Endodermal cell (in vitro differentiated cells): ENCODE results near the gene OOEP. TPM values are rescaled to one million over a fixed set of nuclear protein-coding genes. Genes with fewer than 3 reads are reported as not detected.
"Not testable (repeated sequence)": the region's sequence is repeated elsewhere in the genome, so short reads cannot be mapped to it uniquely, and the experiment has no call there.

Experiments used
- DNase-seq: peaks from one replicate; pipeline ENCODE4 v3.0.0-alpha.2; 2017
- H3K27ac ChIP-seq: 2 replicates; pipeline ENCODE4 v1.5.1; 2013; ENCODE audit warnings: mild to moderate bottlenecking, low read depth, low read length, moderate library complexity
- H3K27me3 ChIP-seq: 2 replicates; pipeline ENCODE4 v1.6.1; 2013; ENCODE audit warnings: mild to moderate bottlenecking, low read length, moderate library complexity; ENCODE audit not compliant: insufficient read depth, control insufficient read depth, poor library complexity, severe bottlenecking
- H3K36me3 ChIP-seq: 2 replicates; pipeline ENCODE4 v1.7.0; 2013; ENCODE audit warnings: mild to moderate bottlenecking, low read length, moderate library complexity; ENCODE audit not compliant: control insufficient read depth, insufficient read depth
- H3K4me1 ChIP-seq: one replicate; pipeline ENCODE4 v1.7.0; 2013; ENCODE audit warnings: low read length; ENCODE audit not compliant: control insufficient read depth, insufficient read depth
- H3K4me3 ChIP-seq: 2 replicates; pipeline ENCODE4 v1.5.1; 2013; ENCODE audit warnings: mild to moderate bottlenecking, low read length, moderate library complexity
- H3K9ac ChIP-seq: 2 replicates; pipeline ENCODE4 v1.6.1; 2013; ENCODE audit warnings: mild to moderate bottlenecking, low read length, moderate library complexity; ENCODE audit not compliant: poor library complexity, severe bottlenecking; ENCODE audit errors: extremely low read depth
- H3K9me3 ChIP-seq: 2 replicates; pipeline ENCODE4 v1.6.1; 2013; ENCODE audit warnings: mild to moderate bottlenecking, low read length, moderate library complexity; ENCODE audit not compliant: control insufficient read depth
- H3K27ac Mint-ChIP-seq: 2 replicates; pipeline ENCODE4 v1.8.0; 2020; ENCODE audit warnings: mixed read lengths
- H3K27me3 Mint-ChIP-seq: 2 replicates; pipeline ENCODE4 v1.8.0; 2021; ENCODE audit warnings: mild to moderate bottlenecking, mixed read lengths; ENCODE audit not compliant: insufficient read depth
- H3K36me3 Mint-ChIP-seq: 2 replicates; pipeline ENCODE4 v1.8.0; 2020; ENCODE audit warnings: low read depth, mixed read lengths
- H3K4me1 Mint-ChIP-seq: 2 replicates; pipeline ENCODE4 v1.8.0; 2020; ENCODE audit warnings: mixed read lengths
- H3K4me3 Mint-ChIP-seq: 2 replicates; pipeline ENCODE4 v1.8.0; 2020; ENCODE audit warnings: mild to moderate bottlenecking, moderate library complexity, mixed read lengths
- H3K9me3 Mint-ChIP-seq: 2 replicates; pipeline ENCODE4 v1.8.0; 2020; ENCODE audit warnings: mild to moderate bottlenecking, mixed read lengths
- CTCF ChIP-seq: fragments of 200-600 bp; sonication (generic); conservative IDR thresholded peaks from 2 replicates; pipeline ENCODE4 v1.5.0; 2021; ENCODE audit warnings: antibody characterized with exemption, mild to moderate bottlenecking
- WGBS, 2 experiments: methylation state at CpG; one replicate each; pipeline versions ENCODE4 v1.1.5 to v1.1.7; 2013; ENCODE audit warnings: missing lambda C conversion rate in 2 of 2, mixed read lengths in 1 of 2; ENCODE audit not compliant: insufficient coverage in 1 of 2, insufficient read length in 1 of 2; 5-methylcytosine and 5-hydroxymethylcytosine counted together
- total RNA-seq, 2 donors: library from RNA; stranded (reverse); fragmentation: NEBNext Ultra II Directional in 1 of 2; extraction: Animal tissue kit (Norgen Biotek cat#: 25700) in 1 of 2; gene quantifications; 2 replicates in 1 of 2; 3 replicates in 1 of 2; pipeline ENCODE4 v1.2.1, GENCODE V29; 2021

Gene OOEP
- total RNA-seq, 2 donors from 2014 or later = not detected

GRCh38 chr6:73388433-73388799 lies 18.7 kb upstream of the OOEP start:
- TF ChIP-seq CTCF = no peak
- H3K4me3 ChIP-seq = peak overlapping the region; percentile 86
- no peaks in the 10 kb centered on the region for H3K9me3 Mint-ChIP-seq
- H3K9me3 ChIP-seq = no peaks in the 10 kb centered on the region
- no peak overlapping the region for H3K27ac ChIP-seq
- H3K36me3 Mint-ChIP-seq = no peaks in the 10 kb centered on the region
- H3K27me3 Mint-ChIP-seq = peaks cover 4% of the 10 kb centered on the region
- no peak overlapping the region for H3K9ac ChIP-seq
- WGBS, 2 experiments = 53 to 100% methylated on average over 2 to 4 of the region's 4 CpGs
- DNase-seq = no peak
- peaks cover 2% of the 10 kb centered on the region for H3K4me1 Mint-ChIP-seq
- peak overlapping the region; percentile 73 for H3K4me3 Mint-ChIP-seq
- no peaks in the 10 kb centered on the region for H3K27me3 ChIP-seq
- no peaks in the 10 kb centered on the region for H3K4me1 ChIP-seq
- no peak overlapping the region for H3K27ac Mint-ChIP-seq
- no peaks in the 10 kb centered on the region for H3K36me3 ChIP-seq

GRCh38 chr6:73382462-73383113 lies 12.9 kb upstream of the OOEP start:
- no peaks in the 10 kb centered on the region for H3K9me3 Mint-ChIP-seq
- no peaks in the 10 kb centered on the region for H3K9me3 ChIP-seq
- no peak overlapping the region for H3K27ac Mint-ChIP-seq
- no peaks in the 10 kb centered on the region for H3K27me3 Mint-ChIP-seq
- H3K4me1 Mint-ChIP-seq = no peaks in the 10 kb centered on the region
- no peak overlapping the region for H3K9ac ChIP-seq
- no peaks in the 10 kb centered on the region for H3K4me1 ChIP-seq
- 85 to 93% methylated on average over 2 to 6 of the region's 6 CpGs for WGBS, 2 experiments
- H3K36me3 Mint-ChIP-seq = no peaks in the 10 kb centered on the region
- no peak overlapping the region for H3K4me3 Mint-ChIP-seq
- peak; percentile 14 for TF ChIP-seq CTCF
- H3K27ac ChIP-seq = no peak overlapping the region
- H3K36me3 ChIP-seq = no peaks in the 10 kb centered on the region
- H3K4me3 ChIP-seq = no peak overlapping the region
- no peaks in the 10 kb centered on the region for H3K27me3 ChIP-seq
- DNase-seq = no peak

GRCh38 chr6:73381531-73381930 lies 11.8 kb upstream of the OOEP start:
- not testable (repeated sequence) for H3K36me3 ChIP-seq, H3K4me1 ChIP-seq, H3K4me1 Mint-ChIP-seq, H3K9me3 Mint-ChIP-seq, H3K27ac Mint-ChIP-seq, H3K9ac ChIP-seq, H3K4me3 Mint-ChIP-seq, DNase-seq, H3K27me3 Mint-ChIP-seq, H3K36me3 Mint-ChIP-seq, H3K27me3 ChIP-seq, H3K9me3 ChIP-seq, H3K4me3 ChIP-seq, H3K27ac ChIP-seq
- WGBS, 2 experiments = 92 to 93% methylated on average over 8 to 10 of the region's 10 CpGs

GRCh38 chr6:73377225-73377624 lies 7.5 kb upstream of the OOEP start:
- Mint-ChIP-seq H3K4me1 (no peaks in the 10 kb centered on the region), H3K4me3 (no peak overlapping the region), H3K27ac (no peak overlapping the region), H3K36me3 (no peaks in the 10 kb centered on the region), H3K27me3 (no peaks in the 10 kb centered on the region), H3K9me3 (peaks cover 5% of the 10 kb centered on the region)
- DNase-seq = no peak
- Histone ChIP-seq H3K27me3 (no peaks in the 10 kb centered on the region), H3K4me1 (no peaks in the 10 kb centered on the region), H3K36me3 (no peaks in the 10 kb centered on the region), H3K27ac (no peak overlapping the region), H3K9me3 (peaks cover 4% of the 10 kb centered on the region), H3K4me3 (no peak overlapping the region), H3K9ac (no peak overlapping the region)
- WGBS, 2 experiments = 93 to 100% methylated on average over 1 to 3 of the region's 3 CpGs
- no peak for TF ChIP-seq CTCF
